Activated naive CD8-positive, alpha-beta T cell (primary cell): ENCODE results near the gene LRG1.
"Not testable (repeated sequence)": the region's sequence is repeated elsewhere in the genome, so short reads cannot be mapped to it uniquely, and the experiment has no call there.

Source experiments
- H3K27ac Mint-ChIP-seq: one replicate; pipeline ENCODE4 v1.8.0; 2021; ENCODE audit warnings: mixed read lengths
- H3K27me3 Mint-ChIP-seq: one replicate; pipeline ENCODE4 v1.8.0; 2021; ENCODE audit warnings: mixed read lengths
- H3K36me3 Mint-ChIP-seq: one replicate; pipeline ENCODE4 v1.8.0; 2021; ENCODE audit warnings: mixed read lengths
- H3K4me1 Mint-ChIP-seq: one replicate; pipeline ENCODE4 v1.8.0; 2021; ENCODE audit warnings: low read depth, mixed read lengths
- H3K4me3 Mint-ChIP-seq: one replicate; pipeline ENCODE4 v1.8.0; 2021; ENCODE audit warnings: mild to moderate bottlenecking, mixed read lengths
- H3K9me3 Mint-ChIP-seq: one replicate; pipeline ENCODE4 v1.8.0; 2021; ENCODE audit warnings: low read depth, mixed read lengths

LRG1 gene

DNA sequence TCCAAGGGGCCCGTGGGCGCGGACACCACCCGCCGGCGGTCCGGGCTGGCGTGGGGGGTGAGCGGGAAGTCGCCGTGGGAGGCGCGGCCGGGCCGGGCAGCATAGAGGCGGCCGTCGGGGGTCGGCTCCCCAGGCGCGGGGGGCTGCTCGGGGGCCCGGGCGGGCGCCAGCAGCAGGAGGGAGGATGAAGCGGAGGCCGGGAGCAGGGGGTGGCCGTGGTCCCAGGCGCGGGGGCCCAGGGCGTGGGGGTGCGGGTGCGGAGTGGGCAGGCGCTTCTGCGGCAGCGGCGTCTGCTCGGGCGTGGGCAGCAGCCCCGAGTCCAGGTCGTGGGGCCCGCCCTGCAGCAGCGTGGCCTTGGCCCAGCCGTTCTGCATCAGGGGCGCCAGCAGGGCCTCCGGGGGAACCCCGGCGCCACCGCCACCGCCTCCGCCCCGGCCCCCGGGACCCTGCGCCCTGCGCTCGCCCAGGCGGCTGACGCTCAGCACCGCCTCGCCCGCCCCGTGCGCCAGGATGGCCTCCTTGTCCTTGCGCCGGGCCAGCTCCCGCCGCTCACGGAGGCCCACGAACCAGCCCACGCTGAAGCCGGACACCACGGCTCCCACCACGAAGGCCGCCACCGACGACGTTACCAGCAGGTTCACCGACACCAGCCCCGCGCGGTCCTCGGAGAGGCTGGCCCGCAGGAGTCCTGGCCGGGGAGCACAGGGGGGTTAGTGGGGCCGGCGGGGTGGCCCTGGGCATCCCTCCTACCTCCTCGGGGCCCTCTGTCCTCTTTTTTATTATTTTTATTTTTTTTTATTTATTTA, 4.2 kb upstream of the LRG1 start:
- Mint-ChIP-seq H3K27ac (no peak overlapping the region), H3K4me3 (no peak overlapping the region), H3K36me3 (no peaks in the 10 kb centered on the region), H3K4me1 (peaks cover 6% of the 10 kb centered on the region), H3K9me3 (no peaks in the 10 kb centered on the region), H3K27me3 (no peaks in the 10 kb centered on the region)

DNA sequence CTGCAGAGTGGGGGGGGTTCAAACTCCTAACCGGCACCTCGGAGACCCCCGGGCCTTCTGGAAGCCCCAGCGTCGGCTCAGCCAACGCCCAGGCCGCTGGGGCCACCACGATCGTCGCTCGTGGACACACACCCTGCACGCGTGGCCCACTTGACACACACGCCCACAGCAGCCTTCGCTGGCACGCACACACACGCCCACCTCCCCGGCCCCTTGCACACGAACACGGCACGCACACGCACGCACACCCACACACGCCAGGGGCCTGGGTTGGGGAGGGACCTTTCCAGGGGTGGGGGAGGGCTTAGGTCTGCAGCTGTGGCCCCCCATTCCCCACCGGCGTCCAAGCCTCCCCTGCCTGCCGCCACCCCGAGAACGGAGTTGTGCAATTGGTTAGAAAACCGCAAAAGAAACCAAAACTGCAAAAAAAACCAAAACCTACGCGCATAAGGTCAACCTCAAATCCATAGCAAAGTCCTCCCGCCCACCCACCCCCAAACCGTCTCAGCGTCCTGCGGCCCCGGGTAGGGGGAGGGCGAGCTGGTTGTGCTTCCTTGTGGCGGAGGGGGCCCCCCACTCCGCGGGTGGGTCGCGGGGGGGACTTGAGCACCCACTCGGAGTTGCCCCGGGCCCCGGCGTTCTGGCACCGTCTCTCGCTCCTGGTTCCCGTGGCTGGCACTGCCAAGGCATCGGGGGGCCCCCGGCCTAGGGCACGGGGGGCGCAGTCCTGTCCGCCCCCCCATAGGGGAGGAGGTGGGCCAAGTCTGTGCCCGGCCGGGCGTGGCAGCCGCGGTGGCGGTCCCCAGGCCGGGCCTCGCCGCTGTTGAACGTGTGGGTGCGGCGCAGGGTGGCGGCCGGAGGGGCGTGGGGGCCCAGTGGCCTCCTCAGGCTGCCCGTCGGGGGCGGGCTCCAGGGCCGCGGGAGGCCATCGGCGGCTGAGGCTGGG, 3.3 kb upstream of the LRG1 start:
- H3K27ac Mint-ChIP-seq, result no peak overlapping the region
- H3K4me1 Mint-ChIP-seq, result peaks cover 6% of the 10 kb centered on the region
- no peaks in the 10 kb centered on the region for H3K9me3 Mint-ChIP-seq
- no peaks in the 10 kb centered on the region for H3K36me3 Mint-ChIP-seq
- no peaks in the 10 kb centered on the region for H3K27me3 Mint-ChIP-seq
- no peak overlapping the region for H3K4me3 Mint-ChIP-seq

GRCh38 chr19:4541806-4542145, 1.9 kb upstream of the LRG1 start:
- H3K9me3 Mint-ChIP-seq, H3K36me3 Mint-ChIP-seq, H3K4me1 Mint-ChIP-seq, H3K27me3 Mint-ChIP-seq, H3K4me3 Mint-ChIP-seq, H3K27ac Mint-ChIP-seq: not testable (repeated sequence)

DNA sequence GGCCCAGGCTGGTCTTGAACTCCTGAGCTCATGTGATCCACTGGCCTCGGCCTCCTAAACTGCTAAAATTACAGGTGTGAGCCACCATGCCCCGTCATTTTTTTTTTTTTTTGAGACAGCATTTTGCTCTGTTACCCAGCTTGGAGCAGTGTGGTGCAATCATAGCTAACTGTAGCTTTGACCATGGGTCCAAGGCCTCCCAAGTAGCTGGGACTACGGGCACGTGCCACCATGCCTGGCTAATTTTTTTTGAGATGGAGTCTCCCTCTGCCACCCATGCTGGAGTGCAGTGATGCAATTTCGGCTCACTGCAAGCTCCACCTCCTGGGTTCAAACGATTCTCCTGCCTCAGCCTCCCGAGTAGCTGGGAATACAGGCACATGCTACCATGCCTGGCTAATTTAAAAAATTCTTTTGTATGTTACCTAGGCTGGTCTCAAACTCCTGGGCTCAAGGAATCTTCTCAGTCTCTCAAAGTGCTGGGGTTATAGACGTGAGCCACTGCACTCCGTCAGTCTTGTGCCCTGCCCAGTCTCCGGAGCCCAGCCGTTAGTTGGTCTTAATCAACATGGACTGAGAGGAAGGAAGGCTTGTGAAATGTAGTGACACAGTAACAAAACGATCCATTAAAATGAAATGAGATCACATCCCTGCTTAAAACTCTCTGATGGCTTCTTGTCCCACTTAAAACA, 1.4 kb upstream of the LRG1 start:
- no peaks in the 10 kb centered on the region for H3K36me3 Mint-ChIP-seq
- peaks cover 6% of the 10 kb centered on the region for H3K4me1 Mint-ChIP-seq
- H3K4me3 Mint-ChIP-seq, result no peak overlapping the region
- H3K27me3 Mint-ChIP-seq, result no peaks in the 10 kb centered on the region
- H3K9me3 Mint-ChIP-seq, result no peaks in the 10 kb centered on the region
- H3K27ac Mint-ChIP-seq, result no peak overlapping the region

DNA sequence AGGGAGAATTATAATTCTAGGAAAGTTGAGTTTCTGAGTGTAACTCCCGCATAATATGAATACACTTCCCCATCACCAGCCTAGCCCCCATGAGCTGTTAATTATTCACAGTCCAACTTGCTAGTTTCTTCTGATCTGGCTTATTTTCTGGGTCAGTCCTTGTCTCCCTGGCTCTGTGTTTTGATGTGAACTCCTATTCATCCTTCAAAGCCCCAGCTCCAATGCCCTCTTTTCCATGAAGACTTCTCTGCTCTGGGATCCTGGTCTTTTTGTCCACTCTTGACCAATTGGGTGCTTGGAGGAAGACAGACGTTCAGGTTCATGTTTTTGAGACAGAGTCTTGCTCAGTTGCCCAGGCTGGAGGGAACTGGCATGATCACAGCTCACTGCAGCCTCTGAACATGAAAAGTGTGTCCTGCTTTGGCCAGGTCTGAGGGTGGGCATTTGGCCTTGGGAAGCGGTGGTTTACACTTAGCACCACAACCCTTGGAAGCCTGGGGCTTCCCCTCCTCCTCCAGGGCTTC, 605 bp downstream of the LRG1 start:
- Mint-ChIP-seq H3K9me3 (no peaks in the 10 kb centered on the region), H3K4me1 (peaks cover 10% of the 10 kb centered on the region), H3K36me3 (no peaks in the 10 kb centered on the region), H3K27ac (no peak overlapping the region), H3K27me3 (no peaks in the 10 kb centered on the region), H3K4me3 (no peak overlapping the region)

GRCh38 chr19:4538601-4538954, 1.3 kb downstream of the LRG1 start:
- Mint-ChIP-seq H3K9me3 (no peaks in the 10 kb centered on the region), H3K27me3 (no peaks in the 10 kb centered on the region), H3K4me1 (peaks cover 10% of the 10 kb centered on the region), H3K27ac (no peak overlapping the region), H3K36me3 (no peaks in the 10 kb centered on the region), H3K4me3 (no peak overlapping the region)

- no peaks in the 10 kb centered on the region for H3K36me3 Mint-ChIP-seq
- no peak overlapping the region for H3K27ac Mint-ChIP-seq
- H3K4me3 Mint-ChIP-seq, result no peak overlapping the region
- H3K4me1 Mint-ChIP-seq, result peaks cover 10% of the 10 kb centered on the region
- H3K27me3 Mint-ChIP-seq, result no peaks in the 10 kb centered on the region
- no peaks in the 10 kb centered on the region for H3K9me3 Mint-ChIP-seq
Measured at GRCh38 chr19:4537953-4538600, 1.8 kb downstream of the LRG1 start.

DNA sequence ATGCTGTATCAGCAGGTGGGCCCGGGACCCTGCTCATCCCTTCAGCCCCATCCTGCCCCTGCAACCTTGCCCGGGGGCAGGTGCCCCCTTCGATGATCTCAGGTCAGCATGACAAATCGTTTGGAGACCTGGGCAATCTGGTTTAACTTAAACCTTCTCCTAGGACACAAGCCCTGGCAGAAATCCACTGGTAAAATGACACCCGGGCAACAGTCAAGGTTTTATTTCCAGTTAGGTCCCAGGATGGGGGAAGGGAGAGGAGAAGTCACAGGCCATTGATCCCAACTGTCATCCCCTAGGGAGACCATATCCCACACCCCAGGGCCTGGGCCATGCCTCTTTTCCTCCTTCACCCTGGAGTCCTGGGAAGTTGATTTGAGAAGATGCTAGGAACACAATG, 3.0 kb downstream of the LRG1 start:
- H3K9me3 Mint-ChIP-seq, result no peaks in the 10 kb centered on the region

GRCh38 chr19:4534836-4535658, 4.8 kb downstream of the LRG1 start, which contains the start of gene PLIN5:
Gene PLIN5, minus strand, starts transcription at chr19:4535224. Its CDS starts 1,150 bp downstream, at chr19:4534074.
- Mint-ChIP-seq H3K36me3 (no peaks in the 10 kb centered on the region), H3K9me3 (no peaks in the 10 kb centered on the region), H3K4me1 (peaks cover 5% of the 10 kb centered on the region), H3K27ac (no peak within 1 kb of the TSS), H3K27me3 (no peaks in the 10 kb centered on the region), H3K4me3 (peak within 1 kb of the TSS; percentile 62)

More for the DNA sequence above, 3.0 kb downstream of the LRG1 start:
- H3K27me3 Mint-ChIP-seq, result no peaks in the 10 kb centered on the region
- peaks cover 10% of the 10 kb centered on the region for H3K4me1 Mint-ChIP-seq
- no peak overlapping the region for H3K27ac Mint-ChIP-seq
- no peak overlapping the region for H3K4me3 Mint-ChIP-seq
- H3K36me3 Mint-ChIP-seq, result no peaks in the 10 kb centered on the region

- Mint-ChIP-seq H3K36me3 (no peaks in the 10 kb centered on the region), H3K9me3 (no peaks in the 10 kb centered on the region), H3K4me3 (no peak overlapping the region), H3K27ac (no peak overlapping the region), H3K27me3 (no peaks in the 10 kb centered on the region), H3K4me1 (peaks cover 4% of the 10 kb centered on the region)
Measured at GRCh38 chr19:4533835-4534424, 5.9 kb downstream of the LRG1 start.

- no peak overlapping the region for H3K27ac Mint-ChIP-seq
- no peaks in the 10 kb centered on the region for H3K27me3 Mint-ChIP-seq
- H3K36me3 Mint-ChIP-seq, result no peaks in the 10 kb centered on the region
- H3K9me3 Mint-ChIP-seq, result no peaks in the 10 kb centered on the region
- H3K4me1 Mint-ChIP-seq, result peaks cover 4% of the 10 kb centered on the region
- no peak overlapping the region for H3K4me3 Mint-ChIP-seq
Measured at GRCh38 chr19:4533334-4533733, 6.5 kb downstream of the LRG1 start.

GRCh38 chr19:4531562-4532165, 8.2 kb downstream of the LRG1 start:
- Mint-ChIP-seq H3K27ac (no peak overlapping the region), H3K27me3 (no peaks in the 10 kb centered on the region), H3K9me3 (no peaks in the 10 kb centered on the region), H3K36me3 (no peaks in the 10 kb centered on the region), H3K4me1 (peaks cover 4% of the 10 kb centered on the region), H3K4me3 (no peak overlapping the region)

DNA sequence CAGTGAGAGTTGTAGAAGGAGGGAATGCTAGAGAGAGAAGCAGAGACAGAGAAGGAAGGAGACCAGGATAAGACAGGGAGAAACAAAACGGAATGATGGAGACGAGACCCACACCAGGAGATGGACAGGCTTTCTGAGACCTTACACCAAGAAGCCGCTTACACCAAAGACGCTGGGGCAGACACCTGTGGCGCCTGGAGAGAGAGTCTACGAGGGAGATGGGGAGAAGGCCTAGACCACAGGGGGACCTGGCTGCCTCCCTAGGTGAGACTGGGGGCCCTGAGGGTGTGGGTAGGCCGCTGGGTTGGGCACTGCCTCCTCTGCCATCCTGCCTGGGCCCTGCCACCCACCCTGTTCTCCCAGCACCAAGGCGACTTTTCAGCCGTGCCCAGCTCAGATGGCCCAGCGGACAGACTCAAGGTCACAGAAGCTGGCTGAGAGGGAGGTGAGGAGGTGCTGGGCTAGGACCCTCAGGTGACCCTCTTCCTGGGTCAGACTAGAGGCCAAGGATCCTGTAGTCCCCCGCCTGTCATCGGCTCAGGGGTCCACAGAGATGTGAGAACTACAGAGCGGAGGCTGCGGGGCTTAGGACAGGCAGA, 9.8 kb downstream of the LRG1 start:
- H3K9me3 Mint-ChIP-seq, result no peaks in the 10 kb centered on the region
- H3K4me1 Mint-ChIP-seq, result no peaks in the 10 kb centered on the region
- no peaks in the 10 kb centered on the region for H3K27me3 Mint-ChIP-seq
- H3K27ac Mint-ChIP-seq, result no peak overlapping the region
- no peaks in the 10 kb centered on the region for H3K36me3 Mint-ChIP-seq
- H3K4me3 Mint-ChIP-seq, result no peak overlapping the region
